H9 (cell line): ENCODE results near the gene VAV2. TPM values are rescaled to one million over a fixed set of nuclear protein-coding genes. Genes with fewer than 3 reads are reported as not detected.

Source experiments
- DNase-seq: peaks from one replicate; pipeline ENCODE4 v3.0.0-alpha.2; 2017
- H2AFZ ChIP-seq: one replicate; pipeline ENCODE4 v1.6.1; 2013; ENCODE audit warnings: mild to moderate bottlenecking, low read length, control low read depth, moderate library complexity
- H2AK5ac ChIP-seq: 2 replicates; pipeline ENCODE4 v1.6.1; 2013; ENCODE audit warnings: low read length, control low read depth, mixed read lengths; ENCODE audit not compliant: insufficient read length
- H2BK120ac ChIP-seq: one replicate; pipeline ENCODE4 v1.6.1; 2013; ENCODE audit warnings: low read depth, mild to moderate bottlenecking, low read length, control low read depth, inconsistent platforms; ENCODE audit not compliant: poor library complexity, severe bottlenecking
- H2BK12ac ChIP-seq: 2 replicates; pipeline ENCODE4 v1.6.1; 2013; ENCODE audit warnings: low read length, control low read depth, mixed read lengths, low read depth; ENCODE audit not compliant: insufficient read length
- H2BK15ac ChIP-seq: 2 replicates; pipeline ENCODE4 v1.6.1; 2013; ENCODE audit warnings: low read depth, low read length, control low read depth
- H2BK20ac ChIP-seq: one replicate; pipeline ENCODE4 v1.6.1; 2013; ENCODE audit warnings: low read depth, mild to moderate bottlenecking, low read length, control low read depth, inconsistent platforms; ENCODE audit not compliant: poor library complexity, severe bottlenecking
- H2BK5ac ChIP-seq: 2 replicates; pipeline ENCODE4 v1.6.1; 2013; ENCODE audit warnings: low read length, control low read depth, mixed read lengths; ENCODE audit not compliant: insufficient read length
- H3K14ac ChIP-seq: 2 replicates; pipeline ENCODE4 v1.6.1; 2013; ENCODE audit warnings: low read length, control low read depth; ENCODE audit not compliant: insufficient read depth
- H3K18ac ChIP-seq: 2 replicates; pipeline ENCODE4 v1.6.1; 2013; ENCODE audit warnings: low read depth, mild to moderate bottlenecking, mixed read lengths, low read length, control low read depth; ENCODE audit not compliant: insufficient read length
- H3K23ac ChIP-seq: 2 replicates; pipeline ENCODE4 v1.6.1; 2013; ENCODE audit warnings: low read length, control low read depth, mixed read lengths, low read depth; ENCODE audit not compliant: insufficient read length
- H3K23me2 ChIP-seq: 2 replicates; pipeline ENCODE4 v1.6.1; 2013; ENCODE audit warnings: low read depth, mild to moderate bottlenecking, mixed read lengths, low read length, control low read depth; ENCODE audit not compliant: insufficient read length, poor library complexity, severe bottlenecking
- H3K27ac ChIP-seq: 2 replicates; pipeline ENCODE4 v1.5.1; 2013; ENCODE audit warnings: low read length, control low read depth, mixed read lengths, low read depth; ENCODE audit not compliant: insufficient read length
- H3K27me3 ChIP-seq: 2 replicates; pipeline ENCODE4 v1.6.1; 2013; ENCODE audit warnings: low read length, control low read depth, inconsistent platforms; ENCODE audit not compliant: insufficient read depth
- H3K4ac ChIP-seq: 2 replicates; pipeline ENCODE4 v1.6.1; 2013; ENCODE audit warnings: low read depth, mild to moderate bottlenecking, control low read depth, inconsistent platforms, low read length, moderate library complexity
- H3K4me1 ChIP-seq: 2 replicates; pipeline ENCODE4 v1.6.1; 2013; ENCODE audit warnings: low read length, control low read depth, inconsistent platforms; ENCODE audit not compliant: insufficient read depth
- H3K4me2 ChIP-seq: 2 replicates; pipeline ENCODE4 v1.6.1; 2013; ENCODE audit warnings: low read length, control low read depth, mixed read lengths; ENCODE audit not compliant: insufficient read length, insufficient read depth
- H3K56ac ChIP-seq: 2 replicates; pipeline ENCODE4 v1.6.1; 2013; ENCODE audit warnings: low read depth, mild to moderate bottlenecking, mixed read lengths, low read length, control low read depth; ENCODE audit not compliant: insufficient read length
- H3K79me1 ChIP-seq: 2 replicates; pipeline ENCODE4 v1.6.1; 2013; ENCODE audit warnings: low read depth, mild to moderate bottlenecking, moderate library complexity, low read length, control low read depth, inconsistent platforms; ENCODE audit not compliant: insufficient read depth, poor library complexity, severe bottlenecking
- H3K79me2 ChIP-seq: 2 replicates; pipeline ENCODE4 v1.6.1; 2013; ENCODE audit warnings: low read length, control low read depth, inconsistent platforms; ENCODE audit not compliant: insufficient read depth
- H3K9ac ChIP-seq: 2 replicates; pipeline ENCODE4 v1.6.1; 2013; ENCODE audit warnings: low read length, control low read depth, mixed read lengths; ENCODE audit not compliant: insufficient read length; ENCODE audit errors: extremely low read depth
- H3K9me3 ChIP-seq: one replicate; pipeline ENCODE4 v1.6.1; 2013; ENCODE audit warnings: low read depth, low read length, inconsistent platforms; ENCODE audit not compliant: control insufficient read depth
- H3T11ph ChIP-seq: one replicate; pipeline ENCODE4 v1.6.1; 2013; ENCODE audit warnings: mild to moderate bottlenecking, low read length, control low read depth, inconsistent platforms
- H4K20me1 ChIP-seq: one replicate; pipeline ENCODE4 v1.6.1; 2013; ENCODE audit not compliant: control insufficient read depth, insufficient read length, insufficient read depth
- H4K5ac ChIP-seq: 2 replicates; pipeline ENCODE4 v1.6.1; 2013; ENCODE audit warnings: low read depth, mild to moderate bottlenecking, mixed read lengths, low read length, control low read depth; ENCODE audit not compliant: insufficient read length
- H4K8ac ChIP-seq: replicated peaks from 2 replicates; pipeline ENCODE4 v1.6.1; 2013; ENCODE audit warnings: low read length, control low read depth, mixed read lengths, low read depth; ENCODE audit not compliant: insufficient read length
- H4K91ac ChIP-seq: 2 replicates; pipeline ENCODE4 v1.6.1; 2013; ENCODE audit warnings: low read depth, mild to moderate bottlenecking, moderate library complexity, mixed read lengths, low read length, control low read depth; ENCODE audit not compliant: insufficient read length
- H3K27ac Mint-ChIP-seq, 3 experiments: 2 replicates in 2 of 3; 3 replicates in 1 of 3; pipeline ENCODE4 v1.8.0; 2020 to 2021; ENCODE audit warnings: mixed read lengths in 3 of 3, mild to moderate bottlenecking in 1 of 3, moderate library complexity in 1 of 3
- H3K27me3 Mint-ChIP-seq: 2 replicates; pipeline ENCODE4 v1.8.0; 2021; ENCODE audit warnings: low read depth, mild to moderate bottlenecking, moderate library complexity, mixed read lengths
- H3K36me3 Mint-ChIP-seq, 3 experiments: 2 replicates in 2 of 3; 3 replicates in 1 of 3; pipeline ENCODE4 v1.8.0; 2020 to 2021; ENCODE audit warnings: low read depth in 3 of 3, mixed read lengths in 3 of 3; ENCODE audit not compliant: insufficient read depth in 1 of 3
- H3K4me1 Mint-ChIP-seq, 2 experiments: 2 replicates each; pipeline ENCODE4 v1.8.0; 2020; ENCODE audit warnings: mixed read lengths in 2 of 2
- H3K4me3 Mint-ChIP-seq, 2 experiments: 2 replicates in 1 of 2; 3 replicates in 1 of 2; pipeline ENCODE4 v1.8.0; 2020 to 2021; ENCODE audit warnings: mild to moderate bottlenecking in 2 of 2, mixed read lengths in 2 of 2, moderate library complexity in 1 of 2
- H3K9me3 Mint-ChIP-seq, 2 experiments: 2 replicates in 1 of 2; 3 replicates in 1 of 2; pipeline ENCODE4 v1.8.0; 2020; ENCODE audit warnings: mild to moderate bottlenecking in 2 of 2, mixed read lengths in 2 of 2, moderate library complexity in 1 of 2
- WGBS: extraction: QIAGEN DNeasy Blood & Tissue Kit; methylation state at CpG from one replicate; pipeline ENCODE4 v1.1.7; 2013; ENCODE audit warnings: missing lambda C conversion rate, low lambda C conversion rate, mixed read lengths; ENCODE audit not compliant: insufficient read length; ENCODE audit errors: extremely low coverage; 5-methylcytosine and 5-hydroxymethylcytosine counted together
- total RNA-seq: library from RNA; stranded (reverse); gene quantifications from 2 replicates; pipeline ENCODE4 v1.2.1, GENCODE V29; 2021
- TF ChIP-seq, protein P1 (sequence below): fragments of 200-600 bp; sonication (generic); conservative IDR thresholded peaks from 3 replicates; pipeline ENCODE4 v1.8.0; 2021; ENCODE audit warnings: antibody characterized with exemption, mild to moderate bottlenecking

The VAV2 gene
- total RNA-seq, 1 experiment from 2014 or later: 58.7 TPM

DNA sequence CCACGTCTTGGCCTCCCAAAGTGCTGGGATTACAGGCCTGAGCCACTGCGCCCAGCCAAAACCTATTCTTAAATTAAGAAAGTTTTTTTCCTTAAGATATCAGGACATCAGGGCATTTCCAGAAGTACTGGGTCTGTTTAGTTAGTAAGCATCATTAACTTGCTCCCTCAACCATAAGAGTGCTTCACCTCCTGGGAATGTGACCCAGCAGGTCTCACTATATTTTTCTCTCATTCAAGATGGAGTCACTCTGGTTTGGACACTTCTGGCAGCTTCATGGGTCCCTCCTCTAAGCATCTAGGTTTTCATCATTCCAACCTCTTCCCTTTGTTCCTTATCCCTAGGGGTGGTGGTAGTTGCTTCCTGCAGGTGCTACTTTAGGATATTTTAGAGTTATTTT, 22.8 kb upstream of the VAV2 start:
- H3K23me2 ChIP-seq: no peaks in the 10 kb centered on the region
- H3K4me2 ChIP-seq: no peak overlapping the region
- Mint-ChIP-seq H3K4me3 (no peak overlapping the region), H3K4me1 (no peaks in the 10 kb centered on the region), H3K36me3 (peaks cover 5 to 19% (median 14%) of the 10 kb centered on the region in 3 experiments; a peak in 6 of 7 replicates), H3K27ac (no peak overlapping the region), H3K9me3 (peaks cover 53 to 57% of the 10 kb centered on the region in 2 experiments), H3K27me3 (peaks cover 7% of the 10 kb centered on the region)
- no peaks in the 10 kb centered on the region for H3K27me3 ChIP-seq
- no peak for DNase-seq
- no peak overlapping the region for H2BK5ac ChIP-seq
- H3K4ac ChIP-seq: no peak overlapping the region
- no peak overlapping the region for H2BK120ac ChIP-seq
- no peak overlapping the region for H4K8ac ChIP-seq
- TF ChIP-seq, protein P1, sequence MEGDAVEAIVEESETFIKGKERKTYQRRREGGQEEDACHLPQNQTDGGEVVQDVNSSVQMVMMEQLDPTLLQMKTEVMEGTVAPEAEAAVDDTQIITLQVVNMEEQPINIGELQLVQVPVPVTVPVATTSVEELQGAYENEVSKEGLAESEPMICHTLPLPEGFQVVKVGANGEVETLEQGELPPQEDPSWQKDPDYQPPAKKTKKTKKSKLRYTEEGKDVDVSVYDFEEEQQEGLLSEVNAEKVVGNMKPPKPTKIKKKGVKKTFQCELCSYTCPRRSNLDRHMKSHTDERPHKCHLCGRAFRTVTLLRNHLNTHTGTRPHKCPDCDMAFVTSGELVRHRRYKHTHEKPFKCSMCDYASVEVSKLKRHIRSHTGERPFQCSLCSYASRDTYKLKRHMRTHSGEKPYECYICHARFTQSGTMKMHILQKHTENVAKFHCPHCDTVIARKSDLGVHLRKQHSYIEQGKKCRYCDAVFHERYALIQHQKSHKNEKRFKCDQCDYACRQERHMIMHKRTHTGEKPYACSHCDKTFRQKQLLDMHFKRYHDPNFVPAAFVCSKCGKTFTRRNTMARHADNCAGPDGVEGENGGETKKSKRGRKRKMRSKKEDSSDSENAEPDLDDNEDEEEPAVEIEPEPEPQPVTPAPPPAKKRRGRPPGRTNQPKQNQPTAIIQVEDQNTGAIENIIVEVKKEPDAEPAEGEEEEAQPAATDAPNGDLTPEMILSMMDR: no peak
- H3K79me2 ChIP-seq: no peaks in the 10 kb centered on the region
- no peak overlapping the region for H4K91ac ChIP-seq
- no peak overlapping the region for H2BK12ac ChIP-seq
- WGBS: no CpG with 5 or more reads among the region's 2 CpGs
- H4K5ac ChIP-seq: no peak overlapping the region
- H3K23ac ChIP-seq: no peak overlapping the region
- no peak overlapping the region for H2BK20ac ChIP-seq
- H3K18ac ChIP-seq: no peak overlapping the region
- no peak overlapping the region for H3K27ac ChIP-seq
- H3K9me3 ChIP-seq: peaks cover 13% of the 10 kb centered on the region
- H3K4me1 ChIP-seq: no peaks in the 10 kb centered on the region
- H4K20me1 ChIP-seq: no peaks in the 10 kb centered on the region
- no peak overlapping the region for H3K9ac ChIP-seq
- no peak overlapping the region for H2AK5ac ChIP-seq
- no peak overlapping the region for H3K56ac ChIP-seq
- H2AFZ ChIP-seq: no peak overlapping the region
- no peak overlapping the region for H3T11ph ChIP-seq
- no peaks in the 10 kb centered on the region for H3K79me1 ChIP-seq
- no peak overlapping the region for H3K14ac ChIP-seq
- H2BK15ac ChIP-seq: no peak overlapping the region
